Measurements from ENCODE around the gene PRKD3.

DNA sequence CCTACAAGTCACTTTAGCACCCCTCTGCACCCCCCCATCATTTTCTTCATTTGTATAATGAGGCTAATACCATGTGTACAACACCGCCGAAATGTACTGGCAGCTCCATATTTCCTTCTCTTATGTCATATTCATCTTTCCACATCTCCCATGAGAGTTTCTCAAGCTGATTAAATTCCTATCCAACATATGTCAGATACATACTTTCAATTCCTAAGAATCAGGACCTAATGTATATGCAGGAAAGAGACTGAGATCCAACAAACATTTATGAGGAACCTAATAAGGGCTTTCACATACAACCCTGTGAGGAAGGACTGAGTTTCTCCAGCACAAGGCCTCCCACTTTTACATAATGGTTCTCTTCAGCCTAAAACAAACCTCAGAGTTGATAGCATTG is 41.9 kb downstream of the PRKD3 start:
- TF ChIP-seq YY1 (IDR thresholded peaks at IDR 0.05; ENCODE audit: low read depth) (no peak), CEBPB (IDR thresholded peaks at IDR 0.05) (no peak), TEAD4 (IDR thresholded peaks at IDR 0.05) (no peak), FOXM1 (IDR thresholded peaks at IDR 0.05; ENCODE audit: borderline replicate concordance, low read depth) (no peak), RAD21 (IDR thresholded peaks at IDR 0.05; ENCODE audit: low read depth) (no peak), TAF1 (IDR thresholded peaks at IDR 0.05; ENCODE audit: low read depth) (no peak), EP300 (IDR thresholded peaks at IDR 0.05; ENCODE audit: borderline replicate concordance) (no peak)
- TF ChIP-seq, protein P1, sequence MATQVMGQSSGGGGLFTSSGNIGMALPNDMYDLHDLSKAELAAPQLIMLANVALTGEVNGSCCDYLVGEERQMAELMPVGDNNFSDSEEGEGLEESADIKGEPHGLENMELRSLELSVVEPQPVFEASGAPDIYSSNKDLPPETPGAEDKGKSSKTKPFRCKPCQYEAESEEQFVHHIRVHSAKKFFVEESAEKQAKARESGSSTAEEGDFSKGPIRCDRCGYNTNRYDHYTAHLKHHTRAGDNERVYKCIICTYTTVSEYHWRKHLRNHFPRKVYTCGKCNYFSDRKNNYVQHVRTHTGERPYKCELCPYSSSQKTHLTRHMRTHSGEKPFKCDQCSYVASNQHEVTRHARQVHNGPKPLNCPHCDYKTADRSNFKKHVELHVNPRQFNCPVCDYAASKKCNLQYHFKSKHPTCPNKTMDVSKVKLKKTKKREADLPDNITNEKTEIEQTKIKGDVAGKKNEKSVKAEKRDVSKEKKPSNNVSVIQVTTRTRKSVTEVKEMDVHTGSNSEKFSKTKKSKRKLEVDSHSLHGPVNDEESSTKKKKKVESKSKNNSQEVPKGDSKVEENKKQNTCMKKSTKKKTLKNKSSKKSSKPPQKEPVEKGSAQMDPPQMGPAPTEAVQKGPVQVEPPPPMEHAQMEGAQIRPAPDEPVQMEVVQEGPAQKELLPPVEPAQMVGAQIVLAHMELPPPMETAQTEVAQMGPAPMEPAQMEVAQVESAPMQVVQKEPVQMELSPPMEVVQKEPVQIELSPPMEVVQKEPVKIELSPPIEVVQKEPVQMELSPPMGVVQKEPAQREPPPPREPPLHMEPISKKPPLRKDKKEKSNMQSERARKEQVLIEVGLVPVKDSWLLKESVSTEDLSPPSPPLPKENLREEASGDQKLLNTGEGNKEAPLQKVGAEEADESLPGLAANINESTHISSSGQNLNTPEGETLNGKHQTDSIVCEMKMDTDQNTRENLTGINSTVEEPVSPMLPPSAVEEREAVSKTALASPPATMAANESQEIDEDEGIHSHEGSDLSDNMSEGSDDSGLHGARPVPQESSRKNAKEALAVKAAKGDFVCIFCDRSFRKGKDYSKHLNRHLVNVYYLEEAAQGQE (IDR thresholded peaks at IDR 0.05; ENCODE audit: low read depth): no peak
- TF ChIP-seq, protein P2, sequence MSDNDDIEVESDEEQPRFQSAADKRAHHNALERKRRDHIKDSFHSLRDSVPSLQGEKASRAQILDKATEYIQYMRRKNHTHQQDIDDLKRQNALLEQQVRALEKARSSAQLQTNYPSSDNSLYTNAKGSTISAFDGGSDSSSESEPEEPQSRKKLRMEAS (IDR thresholded peaks at IDR 0.05): no peak

Data from Ishikawa (cell line).